GM12891 (cell line): ENCODE measurements around the gene FARS2.

Experiments used
- PAX5 ChIP-seq: IDR thresholded peaks from 2 replicates; pipeline ENCODE4 v1.6.1; 2011; ENCODE audit warnings: low read length, moderate library complexity, mild to moderate bottlenecking; ENCODE audit not compliant: insufficient read depth, severe bottlenecking
- POLR2A ChIP-seq: IDR thresholded peaks from 2 replicates; pipeline ENCODE4 v1.6.1; 2011; ENCODE audit warnings: low read depth, low read length, control low read depth
- POLR2AphosphoS5 ChIP-seq: IDR thresholded peaks from 2 replicates; pipeline ENCODE4 v1.6.1; 2011; ENCODE audit warnings: low read depth, low read length, control low read depth
- POU2F2 ChIP-seq: IDR thresholded peaks from 2 replicates; pipeline ENCODE4 v1.6.1; 2011; ENCODE audit warnings: low read depth, mild to moderate bottlenecking, control low read depth, low read length, moderate library complexity
- TAF1 ChIP-seq: IDR thresholded peaks from 2 replicates; pipeline ENCODE4 v1.6.1; 2011; ENCODE audit warnings: low read depth, low read length, control low read depth

DNA sequence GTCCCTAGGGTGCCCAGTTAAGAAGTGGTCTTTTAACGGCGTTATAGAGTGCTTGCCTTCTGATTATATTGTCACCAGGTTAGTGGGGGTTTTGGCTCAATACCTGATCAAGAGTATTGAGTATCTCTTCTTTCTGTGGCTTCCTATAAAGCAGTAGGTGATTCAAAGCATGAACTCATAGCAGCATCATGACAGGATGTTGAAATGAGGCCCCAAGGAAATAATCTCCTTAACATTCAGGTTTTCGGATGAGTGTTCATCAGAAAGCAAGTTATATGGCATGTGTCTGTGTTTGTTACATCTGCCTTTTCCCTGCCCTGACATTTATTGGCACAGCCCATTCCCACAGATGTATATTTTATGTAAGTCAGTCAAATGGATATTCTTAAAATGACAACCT lies 301.0 kb downstream of the FARS2 start:
- TF ChIP-seq POLR2AphosphoS5 (no peak), POLR2A (no peak), TAF1 (no peak), POU2F2 (no peak), PAX5 (no peak)
